ENCODE results near the gene SOHLH1.

The SOHLH1 gene

DNA sequence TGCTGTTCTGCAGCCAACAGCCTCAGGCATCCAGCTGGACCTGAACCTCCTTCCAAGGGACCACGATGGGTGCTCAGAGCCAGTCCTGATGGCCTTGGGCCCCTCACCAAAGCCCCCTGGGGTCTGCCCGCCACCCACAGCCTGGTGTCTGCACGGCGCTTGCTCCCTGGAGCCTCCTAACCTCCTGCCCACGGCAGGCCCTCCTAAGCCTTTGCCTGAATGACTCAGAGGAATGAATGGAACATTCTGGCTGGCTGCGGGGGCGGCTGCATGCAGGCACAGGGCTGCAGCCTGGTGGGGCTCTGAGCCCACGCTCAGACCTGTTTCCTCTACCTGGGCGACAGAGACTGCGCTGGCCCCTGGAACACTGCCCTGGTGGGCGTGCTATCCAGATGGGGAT lies 6.9 kb downstream of the SOHLH1 start:
- H3K79me2 ChIP-seq (ENCODE audit: insufficient read depth, low read length), result no peaks in the 10 kb centered on the region
- H3K4me1 ChIP-seq (ENCODE audit: insufficient read depth, low read length), result no peaks in the 10 kb centered on the region
- DNase-seq (no peak), ATAC-seq (ENCODE audit: insufficient read depth, low read depth) (no peak)
- H3K27ac ChIP-seq (ENCODE audit: low read length), result no peak overlapping the region
- no peak for TF ChIP-seq EZH2 (IDR thresholded peaks at IDR 0.05; ENCODE audit: borderline replicate concordance, low read depth, low read length, severe bottlenecking)
- TF ChIP-seq, protein P1, sequence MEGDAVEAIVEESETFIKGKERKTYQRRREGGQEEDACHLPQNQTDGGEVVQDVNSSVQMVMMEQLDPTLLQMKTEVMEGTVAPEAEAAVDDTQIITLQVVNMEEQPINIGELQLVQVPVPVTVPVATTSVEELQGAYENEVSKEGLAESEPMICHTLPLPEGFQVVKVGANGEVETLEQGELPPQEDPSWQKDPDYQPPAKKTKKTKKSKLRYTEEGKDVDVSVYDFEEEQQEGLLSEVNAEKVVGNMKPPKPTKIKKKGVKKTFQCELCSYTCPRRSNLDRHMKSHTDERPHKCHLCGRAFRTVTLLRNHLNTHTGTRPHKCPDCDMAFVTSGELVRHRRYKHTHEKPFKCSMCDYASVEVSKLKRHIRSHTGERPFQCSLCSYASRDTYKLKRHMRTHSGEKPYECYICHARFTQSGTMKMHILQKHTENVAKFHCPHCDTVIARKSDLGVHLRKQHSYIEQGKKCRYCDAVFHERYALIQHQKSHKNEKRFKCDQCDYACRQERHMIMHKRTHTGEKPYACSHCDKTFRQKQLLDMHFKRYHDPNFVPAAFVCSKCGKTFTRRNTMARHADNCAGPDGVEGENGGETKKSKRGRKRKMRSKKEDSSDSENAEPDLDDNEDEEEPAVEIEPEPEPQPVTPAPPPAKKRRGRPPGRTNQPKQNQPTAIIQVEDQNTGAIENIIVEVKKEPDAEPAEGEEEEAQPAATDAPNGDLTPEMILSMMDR (IDR thresholded peaks at IDR 0.05; ENCODE audit: borderline replicate concordance, extremely low read depth, low read length, poor library complexity, severe bottlenecking), result no peak
- H3K9ac ChIP-seq (ENCODE audit: low read depth, low read length), result no peak overlapping the region
- H3K9me3 ChIP-seq (ENCODE audit: insufficient read depth, low read length, severe bottlenecking), result no peaks in the 10 kb centered on the region
- H3K4me2 ChIP-seq (ENCODE audit: insufficient read depth, low read length), result no peak overlapping the region
- H4K20me1 ChIP-seq (ENCODE audit: insufficient read depth, low read length), result no peaks in the 10 kb centered on the region; the same call in none of the 2 replicates
- no peak overlapping the region for H3K4me3 ChIP-seq (ENCODE audit: low read depth in 1 of 2, low read length in 2 of 2)
- no peaks in the 10 kb centered on the region for H3K27me3 ChIP-seq (ENCODE audit: insufficient read depth, low read length, poor library complexity)
- no peak overlapping the region for H2AFZ ChIP-seq (ENCODE audit: low read depth, low read length)
- no peaks in the 10 kb centered on the region for H3K36me3 ChIP-seq (ENCODE audit: insufficient read depth, low read length)

GRCh38 chr9:135690836-135691570 lies 8.3 kb downstream of the SOHLH1 start:
- H3K9ac ChIP-seq (ENCODE audit: low read depth, low read length), result no peak overlapping the region
- H3K36me3 ChIP-seq (ENCODE audit: insufficient read depth, low read length), result no peaks in the 10 kb centered on the region
- ATAC-seq (ENCODE audit: insufficient read depth, low read depth) (no peak), DNase-seq (no peak)
- H3K4me1 ChIP-seq (ENCODE audit: insufficient read depth, low read length), result no peaks in the 10 kb centered on the region
- H3K27me3 ChIP-seq (ENCODE audit: insufficient read depth, low read length, poor library complexity), result no peaks in the 10 kb centered on the region
- H3K4me2 ChIP-seq (ENCODE audit: insufficient read depth, low read length), result no peak overlapping the region
- no peak overlapping the region for H3K4me3 ChIP-seq (ENCODE audit: low read depth in 1 of 2, low read length in 2 of 2)
- no peak overlapping the region for H2AFZ ChIP-seq (ENCODE audit: low read depth, low read length)
- no peaks in the 10 kb centered on the region; the same call in none of the 2 replicates for H4K20me1 ChIP-seq (ENCODE audit: insufficient read depth, low read length)
- H3K9me3 ChIP-seq (ENCODE audit: insufficient read depth, low read length, severe bottlenecking), result no peaks in the 10 kb centered on the region
- H3K27ac ChIP-seq (ENCODE audit: low read length), result no peak overlapping the region
- H3K79me2 ChIP-seq (ENCODE audit: insufficient read depth, low read length), result no peaks in the 10 kb centered on the region
- TF ChIP-seq, protein P1 (IDR thresholded peaks at IDR 0.05; ENCODE audit: borderline replicate concordance, extremely low read depth, low read length, poor library complexity, severe bottlenecking), result no peak
- TF ChIP-seq EZH2 (IDR thresholded peaks at IDR 0.05; ENCODE audit: borderline replicate concordance, low read depth, low read length, severe bottlenecking), result no peak

- ATAC-seq (ENCODE audit: insufficient read depth, low read depth), result no peak
- no peak overlapping the region for H3K27ac ChIP-seq (ENCODE audit: low read length)
- H3K4me1 ChIP-seq (ENCODE audit: insufficient read depth, low read length), result no peaks in the 10 kb centered on the region
- H4K20me1 ChIP-seq (ENCODE audit: insufficient read depth, low read length), result no peaks in the 10 kb centered on the region; the same call in none of the 2 replicates
- H3K4me2 ChIP-seq (ENCODE audit: insufficient read depth, low read length), result no peak overlapping the region
- no peaks in the 10 kb centered on the region for H3K9me3 ChIP-seq (ENCODE audit: insufficient read depth, low read length, severe bottlenecking)
- no peak overlapping the region for H3K4me3 ChIP-seq (ENCODE audit: low read depth in 1 of 2, low read length in 2 of 2)
- H3K36me3 ChIP-seq (ENCODE audit: insufficient read depth, low read length), result no peaks in the 10 kb centered on the region
- no peak overlapping the region for H3K9ac ChIP-seq (ENCODE audit: low read depth, low read length)
- no peak for DNase-seq
- no peaks in the 10 kb centered on the region for H3K27me3 ChIP-seq (ENCODE audit: insufficient read depth, low read length, poor library complexity)
- H2AFZ ChIP-seq (ENCODE audit: low read depth, low read length), result no peak overlapping the region
- no peaks in the 10 kb centered on the region for H3K79me2 ChIP-seq (ENCODE audit: insufficient read depth, low read length)
- no peak for TF ChIP-seq EZH2 (IDR thresholded peaks at IDR 0.05; ENCODE audit: borderline replicate concordance, low read depth, low read length, severe bottlenecking)
- TF ChIP-seq, protein P1 (IDR thresholded peaks at IDR 0.05; ENCODE audit: borderline replicate concordance, extremely low read depth, low read length, poor library complexity, severe bottlenecking), result no peak
Observed at GRCh38 chr9:135689011-135689410, 10.3 kb downstream of the SOHLH1 start.

All from DND-41 (cell line).